SK-N-SH (cell line): ENCODE results near the gene OPA1. TPM values are rescaled to one million over a fixed set of nuclear protein-coding genes. Genes with fewer than 3 reads are reported as not detected.

Experiments used
- CTCF ChIA-PET: fragments of 300-600, 350-600 bp; formaldehyde crosslinking; extraction: SDS; loops from one replicate; lab custom pipeline; 2021; lab: Yijun Ruan, JAX
- POLR2A ChIA-PET: fragments of 350-600 bp; sonication (Branson Sonifier 250); formaldehyde crosslinking; extraction: SDS; loops from one replicate; lab custom pipeline; 2020; ENCODE audit warnings: antibody characterized with exemption, inconsistent platforms; lab: Yijun Ruan, JAX
- DNase-seq: peaks from one replicate; pipeline ENCODE4 v3.0.0; 2012
- H2AFZ ChIP-seq: fragments of 200-600 bp; sonication (generic); 2 replicates; pipeline ENCODE4 v1.8.1; 2016; ENCODE audit warnings: antibody characterized with exemption, mild to moderate bottlenecking, low read depth
- H3F3A ChIP-seq: fragments of 200-600 bp; sonication (generic); replicated peaks from 2 replicates; pipeline ENCODE3; 2016; ENCODE audit warnings: antibody characterized with exemption, mild to moderate bottlenecking; ENCODE audit not compliant: insufficient read depth
- H3K27ac ChIP-seq, 2 experiments: fragments of 200-500 bp in 1 of 2; fragments of 200-600 bp in 1 of 2; sonication (Bioruptor generic) in 1 of 2; sonication (generic), shearing (Covaris generic) in 1 of 2; 2 replicates each; pipeline versions ENCODE4 v1.5.1 to v1.6.1; 2014 to 2016; ENCODE audit warnings: low read depth in 2 of 2, inconsistent platforms in 1 of 2, low read length in 1 of 2, mild to moderate bottlenecking in 1 of 2, mixed read lengths in 1 of 2
- H3K27me3 ChIP-seq: fragments of 200-600 bp; sonication (generic), shearing (Covaris generic); 2 replicates; pipeline ENCODE4 v1.6.1; 2016; ENCODE audit warnings: mixed run types; ENCODE audit not compliant: insufficient read depth
- H3K36me3 ChIP-seq, 2 experiments: fragments of 200-500 bp in 1 of 2; fragments of 200-600 bp in 1 of 2; sonication (Bioruptor generic) in 1 of 2; sonication (generic) in 1 of 2; replicated peaks in 1 of 2; 2 replicates each; pipeline versions ENCODE3 to v1.5.1; 2014 to 2016; ENCODE audit warnings: low read length in 1 of 2, mild to moderate bottlenecking in 1 of 2; ENCODE audit not compliant: insufficient read depth in 2 of 2, control insufficient read depth in 1 of 2
- H3K4me1 ChIP-seq, 2 experiments: fragments of 200-500 bp in 1 of 2; fragments of 200-600 bp in 1 of 2; sonication (Bioruptor generic) in 1 of 2; sonication (generic), shearing (Covaris generic) in 1 of 2; 2 replicates each; pipeline versions ENCODE4 v1.5.1 to v1.6.1; 2014 to 2016; ENCODE audit warnings: low read depth in 1 of 2, low read length in 1 of 2, mixed run types in 1 of 2; ENCODE audit not compliant: insufficient read depth in 2 of 2, control insufficient read depth in 1 of 2
- H3K4me2 ChIP-seq: fragments of 200-600 bp; sonication (generic), shearing (Covaris generic); 2 replicates; pipeline ENCODE4 v1.6.1; 2017; ENCODE audit warnings: mixed run types
- H3K4me3 ChIP-seq, 2 experiments: fragments of 200-500 bp in 1 of 2; fragments of 200-600 bp in 1 of 2; sonication (Bioruptor generic) in 1 of 2; sonication (generic), shearing (Covaris generic) in 1 of 2; 2 replicates each; pipeline versions ENCODE4 v1.5.1 to v1.8.1; 2014 to 2016; ENCODE audit warnings: low read depth in 2 of 2, inconsistent platforms in 1 of 2, low read length in 1 of 2, mild to moderate bottlenecking in 1 of 2, mixed read lengths in 1 of 2, moderate library complexity in 1 of 2
- H3K79me2 ChIP-seq: fragments of 200-600 bp; sonication (generic); 2 replicates; pipeline ENCODE4 v1.8.1; 2017; ENCODE audit warnings: mild to moderate bottlenecking; ENCODE audit not compliant: insufficient read depth
- H3K9ac ChIP-seq: fragments of 200-600 bp; sonication (generic); 2 replicates; pipeline ENCODE4 v1.6.1; 2017; ENCODE audit warnings: mixed run types
- H3K9me2 ChIP-seq: fragments of 200-600 bp; sonication (generic); 2 replicates; pipeline ENCODE4 v1.6.1; 2017; ENCODE audit warnings: mixed run types
- H3K9me3 ChIP-seq: fragments of 200-600 bp; sonication (generic); 2 replicates; pipeline ENCODE4 v1.6.1; 2017; ENCODE audit warnings: mixed run types, mild to moderate bottlenecking, moderate library complexity
- H4K20me1 ChIP-seq: fragments of 200-600 bp; sonication (generic); 2 replicates; pipeline ENCODE4 v1.6.1; 2017; ENCODE audit warnings: mild to moderate bottlenecking, mixed run types; ENCODE audit not compliant: insufficient read depth
- EP300 ChIP-seq, 2 experiments: IDR thresholded peaks; 2 replicates each; pipeline versions ENCODE4 v1.4.0 to v1.6.1; 2012; ENCODE audit warnings: borderline replicate concordance in 1 of 2, low read depth in 1 of 2, low read length in 1 of 2
- FOXJ3 ChIP-seq: sonication (generic); formaldehyde crosslinking; IDR thresholded peaks from 2 replicates; pipeline ENCODE4 v1.5.1; 2020; ENCODE audit warnings: mild to moderate bottlenecking, missing genetic modification reagents
- FOXM1 ChIP-seq: IDR thresholded peaks from 2 replicates; pipeline ENCODE4 v1.4.0; 2012; ENCODE audit warnings: low read depth, mild to moderate bottlenecking
- GABPA ChIP-seq: IDR thresholded peaks from 2 replicates; pipeline ENCODE4 v1.4.0; 2012; ENCODE audit warnings: low read depth, mild to moderate bottlenecking
- GATA2 ChIP-seq: sonication (generic); formaldehyde crosslinking; IDR thresholded peaks from 2 replicates; pipeline ENCODE4 v1.5.0; 2020; ENCODE audit warnings: mild to moderate bottlenecking, missing genetic modification reagents
- MXI1 ChIP-seq: IDR thresholded peaks from 2 replicates; pipeline ENCODE4 v1.6.1; 2012; ENCODE audit warnings: mild to moderate bottlenecking, low read depth, low read length, improper control_type of control experiment
- NFIC ChIP-seq: IDR thresholded peaks from 2 replicates; pipeline ENCODE4 v1.4.0; 2012; ENCODE audit warnings: borderline replicate concordance
- RCOR1 ChIP-seq: fragments of 150-350 bp; IDR thresholded peaks from 2 replicates; pipeline ENCODE4 v1.6.1; 2017; ENCODE audit warnings: antibody characterized with exemption, low read length
- RFX5 ChIP-seq: IDR thresholded peaks from 2 replicates; pipeline ENCODE4 v1.6.1; 2012; ENCODE audit warnings: mild to moderate bottlenecking, improper control_type of control experiment, low read length
- SIN3A ChIP-seq: IDR thresholded peaks from 2 replicates; pipeline ENCODE4 v1.6.1; 2012; ENCODE audit warnings: low read depth, mild to moderate bottlenecking, low read length, moderate library complexity, borderline replicate concordance
- TEAD4 ChIP-seq: IDR thresholded peaks from 2 replicates; pipeline ENCODE4 v1.4.0; 2012; ENCODE audit warnings: mild to moderate bottlenecking, borderline replicate concordance; ENCODE audit not compliant: insufficient read depth
- YY1 ChIP-seq: IDR thresholded peaks from 2 replicates; pipeline ENCODE4 v1.4.0; 2012; ENCODE audit warnings: low read depth, mild to moderate bottlenecking
- WGBS: methylation state at CpG from one replicate; pipeline ENCODE4 v1.1.6; 2017; ENCODE audit warnings: low lambda C conversion rate; 5-methylcytosine and 5-hydroxymethylcytosine counted together
- polyA plus RNA-seq, 3 experiments: library from polyadenylated mRNA; depleted of rRNA; stranded (reverse); fragments of >200 nt; gene quantifications; 2 replicates each; pipeline ENCODE4 v1.2.3, GENCODE V29; 2012
- TF ChIP-seq, protein P1 (sequence below): IDR thresholded peaks from 2 replicates; pipeline ENCODE4 v1.4.0; 2012; ENCODE audit warnings: low read depth
- TF ChIP-seq, protein P2 (sequence below): fragments of 150-350 bp; IDR thresholded peaks from 2 replicates; pipeline ENCODE4 v1.6.1; 2016; ENCODE audit warnings: mild to moderate bottlenecking, low read depth, low read length
- TF ChIP-seq, protein P3 (sequence below): IDR thresholded peaks from 2 replicates; pipeline ENCODE4 v1.4.0; 2012; ENCODE audit warnings: low read depth, borderline replicate concordance

OPA1 gene
- polyA plus RNA-seq, 1 of the 3 experiments (the other 2 are of a cell fraction) = 11.4 TPM

DNA sequence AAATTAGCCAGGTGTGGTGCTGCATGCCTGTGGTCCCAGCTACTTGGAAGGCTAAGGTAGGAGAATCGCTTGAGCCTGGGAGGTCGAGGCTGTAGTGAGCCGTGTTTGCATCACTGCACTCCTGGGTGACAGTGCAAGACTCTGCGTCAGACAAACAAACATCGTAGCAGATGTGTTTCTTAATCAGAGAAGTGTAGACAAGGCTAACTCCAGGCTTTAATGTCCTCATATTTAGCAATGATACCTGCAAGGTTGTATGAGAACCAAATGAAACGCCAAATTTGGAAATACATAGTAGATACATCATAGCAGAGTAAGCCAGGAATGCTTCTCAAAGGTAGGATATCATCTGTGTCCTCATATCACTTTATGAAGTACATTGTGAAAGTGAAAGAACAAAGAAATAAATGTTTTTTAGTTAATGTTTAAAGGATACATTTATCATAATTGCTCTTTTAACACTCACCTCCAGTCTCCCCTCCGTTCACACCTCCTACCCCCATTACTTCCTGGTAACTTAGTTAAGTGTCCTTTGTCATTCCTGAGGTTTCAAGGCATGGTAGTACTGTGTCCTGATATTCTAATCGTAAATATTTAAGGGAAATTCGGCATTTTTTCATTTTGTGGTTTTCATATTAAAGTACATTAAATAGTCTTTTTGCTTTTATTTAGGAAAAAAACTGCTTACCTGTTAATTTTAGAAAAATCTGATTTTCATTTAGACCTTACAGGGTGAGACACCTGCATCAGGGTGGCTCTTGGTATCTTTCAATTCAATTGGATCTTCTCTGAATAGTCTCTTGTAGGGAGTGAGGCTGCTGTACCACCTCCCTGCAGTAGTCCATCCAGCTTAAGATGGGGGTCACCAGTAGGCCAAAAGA lies 96.1 kb downstream of the OPA1 start:
- Histone ChIP-seq H3K9me3 (no peaks in the 10 kb centered on the region), H3K9ac (no peak overlapping the region), H3K27ac (no peak overlapping the region), H3F3A (no peaks in the 10 kb centered on the region), H3K4me1 (no peaks in the 10 kb centered on the region), H3K27me3 (no peaks in the 10 kb centered on the region), H2AFZ (no peak overlapping the region), H3K9me2 (no peaks in the 10 kb centered on the region), H3K4me3 (no peak overlapping the region), H3K79me2 (no peaks in the 10 kb centered on the region), H4K20me1 (no peaks in the 10 kb centered on the region), H3K4me2 (no peak overlapping the region), H3K36me3 (peaks cover 25 to 31% of the 10 kb centered on the region in 2 experiments)
- ChIA-PET POLR2A (no interaction called here), CTCF (interaction anchor here (1.1 to 2.5 kb wide), 2 partner anchors 14 to 627 kb away, joined by 3 to 7 read pairs; no protein-coding TSS in a partner anchor)
- WGBS = 94% methylated on average over 9 of the region's 9 CpGs
- no peak for TF ChIP-seq NFIC
- TF ChIP-seq RFX5 = no peak
- DNase-seq = no peak

DNA sequence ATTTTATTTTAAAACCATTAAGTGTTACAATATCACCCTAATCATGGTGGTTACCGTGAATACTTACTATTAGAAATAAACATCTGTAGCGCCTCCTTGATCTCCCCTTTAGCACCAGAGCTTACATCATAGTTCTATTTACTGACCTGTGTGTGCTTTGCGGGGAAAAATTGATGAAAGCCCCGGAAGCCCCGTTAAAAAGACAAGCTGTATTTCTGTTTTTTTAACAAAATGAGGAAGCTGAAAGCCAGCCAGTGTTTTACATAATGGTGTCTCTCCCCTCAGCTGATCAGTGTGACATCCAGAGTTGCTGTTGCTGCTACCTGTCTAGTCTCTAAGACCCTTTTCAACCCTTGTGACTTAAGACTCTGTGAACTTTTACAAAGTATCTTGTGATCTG lies 100.8 kb downstream of the OPA1 start:
- Histone ChIP-seq H3K4me3 (no peak overlapping the region), H3K9ac (no peak overlapping the region), H3K27ac (no peak overlapping the region), H3K4me1 (no peaks in the 10 kb centered on the region), H3K4me2 (no peak overlapping the region), H3K9me2 (no peaks in the 10 kb centered on the region), H3K36me3 (peaks cover 51 to 62% of the 10 kb centered on the region in 2 experiments), H3F3A (no peaks in the 10 kb centered on the region), H4K20me1 (no peaks in the 10 kb centered on the region), H2AFZ (no peak overlapping the region), H3K9me3 (no peaks in the 10 kb centered on the region), H3K79me2 (no peaks in the 10 kb centered on the region), H3K27me3 (no peaks in the 10 kb centered on the region)
- WGBS = 90% methylated on average over 5 of the region's 5 CpGs
- no peak for DNase-seq
- TF ChIP-seq, protein P1, sequence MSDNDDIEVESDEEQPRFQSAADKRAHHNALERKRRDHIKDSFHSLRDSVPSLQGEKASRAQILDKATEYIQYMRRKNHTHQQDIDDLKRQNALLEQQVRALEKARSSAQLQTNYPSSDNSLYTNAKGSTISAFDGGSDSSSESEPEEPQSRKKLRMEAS = no peak
- TF ChIP-seq GATA2 (CRISPR knock-in tag) (no peak), YY1 (no peak), SIN3A (no peak), GABPA (no peak), FOXM1 (no peak), RCOR1 (no peak), FOXJ3 (no peak), MXI1 (no peak), EP300 (IDR thresholded peaks at IDR 0.05; ENCODE audit: borderline replicate concordance in 1 of 2, low read depth in 1 of 2, low read length in 1 of 2) (no peak), TEAD4 (no peak), RFX5 (no peak)
- TF ChIP-seq, protein P2, sequence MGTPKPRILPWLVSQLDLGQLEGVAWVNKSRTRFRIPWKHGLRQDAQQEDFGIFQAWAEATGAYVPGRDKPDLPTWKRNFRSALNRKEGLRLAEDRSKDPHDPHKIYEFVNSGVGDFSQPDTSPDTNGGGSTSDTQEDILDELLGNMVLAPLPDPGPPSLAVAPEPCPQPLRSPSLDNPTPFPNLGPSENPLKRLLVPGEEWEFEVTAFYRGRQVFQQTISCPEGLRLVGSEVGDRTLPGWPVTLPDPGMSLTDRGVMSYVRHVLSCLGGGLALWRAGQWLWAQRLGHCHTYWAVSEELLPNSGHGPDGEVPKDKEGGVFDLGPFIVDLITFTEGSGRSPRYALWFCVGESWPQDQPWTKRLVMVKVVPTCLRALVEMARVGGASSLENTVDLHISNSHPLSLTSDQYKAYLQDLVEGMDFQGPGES = no peak
- TF ChIP-seq, protein P3, sequence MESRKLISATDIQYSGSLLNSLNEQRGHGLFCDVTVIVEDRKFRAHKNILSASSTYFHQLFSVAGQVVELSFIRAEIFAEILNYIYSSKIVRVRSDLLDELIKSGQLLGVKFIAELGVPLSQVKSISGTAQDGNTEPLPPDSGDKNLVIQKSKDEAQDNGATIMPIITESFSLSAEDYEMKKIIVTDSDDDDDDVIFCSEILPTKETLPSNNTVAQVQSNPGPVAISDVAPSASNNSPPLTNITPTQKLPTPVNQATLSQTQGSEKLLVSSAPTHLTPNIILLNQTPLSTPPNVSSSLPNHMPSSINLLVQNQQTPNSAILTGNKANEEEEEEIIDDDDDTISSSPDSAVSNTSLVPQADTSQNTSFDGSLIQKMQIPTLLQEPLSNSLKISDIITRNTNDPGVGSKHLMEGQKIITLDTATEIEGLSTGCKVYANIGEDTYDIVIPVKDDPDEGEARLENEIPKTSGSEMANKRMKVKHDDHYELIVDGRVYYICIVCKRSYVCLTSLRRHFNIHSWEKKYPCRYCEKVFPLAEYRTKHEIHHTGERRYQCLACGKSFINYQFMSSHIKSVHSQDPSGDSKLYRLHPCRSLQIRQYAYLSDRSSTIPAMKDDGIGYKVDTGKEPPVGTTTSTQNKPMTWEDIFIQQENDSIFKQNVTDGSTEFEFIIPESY = no peak
- CTCF ChIA-PET = interaction anchor here (0.9 to 1.4 kb wide), 2 partner anchors 28 to 622 kb away, joined by 3 to 4 read pairs; no protein-coding TSS in a partner anchor
- POLR2A ChIA-PET = no interaction called here
